H1 (cell line): ENCODE results near the gene ADGRV1. TPM values are rescaled to one million over a fixed set of nuclear protein-coding genes. Genes with fewer than 3 reads are reported as not detected.
A peak's percentile ranks its signal among the peaks of the same experiment; 100 is the strongest.

Experiments
- CTCF ChIA-PET: fragments of 300-600 bp; sonication (Branson Sonifier 250); formaldehyde crosslinking; loops from one replicate; lab custom pipeline; 2021; ENCODE audit not compliant: partially characterized antibody; lab: Charles Lee
- POLR2A ChIA-PET: fragments of 300-600 bp; sonication (Branson Sonifier 250); formaldehyde crosslinking; loops from one replicate; lab custom pipeline; 2021; ENCODE audit warnings: inconsistent platforms; ENCODE audit not compliant: partially characterized antibody; lab: Charles Lee
- DNase-seq, 2 experiments: peaks; one replicate each; pipeline versions ENCODE4 v3.0.0 to v3.0.0-alpha.2; 2010 to 2022; ENCODE audit warnings: low spot score in 2 of 2, low read depth in 1 of 2, mixed read lengths in 1 of 2
- FAIRE-seq: peaks from 2 replicates; lab custom pipeline; 2011; peaks lifted over from hg19 to GRCh38; lab: Jason Lieb, UNC
- H2AFZ ChIP-seq: 2 replicates; pipeline ENCODE4 v1.8.1; 2012; ENCODE audit warnings: low read length, inconsistent platforms
- H2AK5ac ChIP-seq: 2 replicates; pipeline ENCODE4 v1.6.1; 2013; ENCODE audit warnings: low read depth, low read length
- H2BK120ac ChIP-seq: replicated peaks from 2 replicates; pipeline ENCODE3; 2013; ENCODE audit warnings: low read depth, low read length, inconsistent platforms
- H2BK12ac ChIP-seq: 2 replicates; pipeline ENCODE4 v1.6.1; 2013; ENCODE audit warnings: low read depth, low read length
- H2BK15ac ChIP-seq: 2 replicates; pipeline ENCODE4 v1.6.1; 2013; ENCODE audit warnings: low read length
- H2BK20ac ChIP-seq: 2 replicates; pipeline ENCODE4 v1.6.1; 2013; ENCODE audit warnings: low read length
- H2BK5ac ChIP-seq: 2 replicates; pipeline ENCODE4 v1.6.1; 2013; ENCODE audit warnings: low read depth, low read length
- H3K14ac ChIP-seq: 2 replicates; pipeline ENCODE4 v1.6.1; 2013; ENCODE audit warnings: inconsistent platforms; ENCODE audit not compliant: insufficient read length
- H3K18ac ChIP-seq: 2 replicates; pipeline ENCODE4 v1.6.1; 2013; ENCODE audit warnings: low read length; ENCODE audit errors: extremely low read depth
- H3K23ac ChIP-seq: 2 replicates; pipeline ENCODE4 v1.6.1; 2013; ENCODE audit warnings: inconsistent platforms; ENCODE audit not compliant: insufficient read length
- H3K23me2 ChIP-seq: 2 replicates; pipeline ENCODE4 v1.6.1; 2013; ENCODE audit warnings: low read depth, low read length
- H3K27ac ChIP-seq: 2 replicates; pipeline ENCODE4 v1.6.1; 2011; ENCODE audit warnings: low read depth, low read length, inconsistent platforms
- H3K27me3 ChIP-seq, 4 experiments: replicated peaks in 1 of 4; 1 replicate in 1 of 4; 2 replicates in 3 of 4; pipeline versions ENCODE4 v1.6.1 to v1.8.1; 2011 to 2013; ENCODE audit warnings: low read length in 3 of 4, mild to moderate bottlenecking in 3 of 4, inconsistent platforms in 2 of 4, mixed read lengths in 2 of 4, moderate library complexity in 1 of 4; ENCODE audit not compliant: control insufficient read depth in 3 of 4, insufficient read depth in 3 of 4; ENCODE audit errors: extremely low read depth in 1 of 4
- H3K36me3 ChIP-seq, 4 experiments: 2 replicates each; pipeline versions ENCODE4 v1.6.1 to v1.8.1; 2011 to 2013; ENCODE audit warnings: mild to moderate bottlenecking in 4 of 4, low read length in 3 of 4, moderate library complexity in 2 of 4, control low read depth in 1 of 4, inconsistent platforms in 1 of 4; ENCODE audit not compliant: insufficient read depth in 4 of 4, control insufficient read depth in 2 of 4
- H3K4ac ChIP-seq: replicated peaks from 2 replicates; pipeline ENCODE3; 2013; ENCODE audit warnings: low read length, low read depth, mixed read lengths, inconsistent platforms; ENCODE audit not compliant: insufficient read length
- H3K4me1 ChIP-seq, 4 experiments: replicated peaks in 1 of 4; 1 replicate in 1 of 4; 2 replicates in 3 of 4; pipeline versions ENCODE4 v1.6.1 to v1.8.1; 2011 to 2013; ENCODE audit warnings: low read length in 3 of 4, inconsistent platforms in 2 of 4, mixed read lengths in 1 of 4; ENCODE audit not compliant: insufficient read depth in 4 of 4, control insufficient read depth in 3 of 4
- H3K4me2 ChIP-seq, 2 experiments: 2 replicates each; pipeline versions ENCODE4 v1.6.1 to v1.8.1; 2011 to 2013; ENCODE audit warnings: low read depth in 2 of 2, low read length in 2 of 2, control low read depth in 1 of 2, inconsistent platforms in 1 of 2, mild to moderate bottlenecking in 1 of 2; ENCODE audit not compliant: insufficient read depth in 1 of 2
- H3K4me3 ChIP-seq, 4 experiments: fragments of 200-600, 300-600 bp in 1 of 4; sonication (generic), shearing (Covaris generic), sonication (Bioruptor Twin) in 1 of 4; 2 replicates each; pipeline versions ENCODE4 v1.5.1 to v1.8.1; 2011 to 2016; ENCODE audit warnings: low read length in 4 of 4, low read depth in 3 of 4, control low read depth in 2 of 4, inconsistent platforms in 2 of 4, mild to moderate bottlenecking in 2 of 4, mixed read lengths in 1 of 4, moderate library complexity in 1 of 4; ENCODE audit not compliant: insufficient read depth in 2 of 4; ENCODE audit errors: extremely low read depth in 1 of 4
- H3K56ac ChIP-seq: replicated peaks from 2 replicates; pipeline ENCODE3; 2013; ENCODE audit warnings: low read depth, mild to moderate bottlenecking, mixed read lengths, low read length, inconsistent platforms; ENCODE audit not compliant: insufficient read length
- H3K79me1 ChIP-seq: 2 replicates; pipeline ENCODE4 v1.6.1; 2013; ENCODE audit warnings: low read depth, low read length, control low read depth
- H3K79me2 ChIP-seq, 2 experiments: 2 replicates each; pipeline versions ENCODE4 v1.6.1 to v1.8.1; 2012 to 2013; ENCODE audit warnings: low read length in 2 of 2, mild to moderate bottlenecking in 2 of 2, inconsistent platforms in 1 of 2; ENCODE audit not compliant: insufficient read depth in 2 of 2, control insufficient read depth in 1 of 2
- H3K9ac ChIP-seq, 4 experiments: replicated peaks in 1 of 4; 1 replicate in 1 of 4; 2 replicates in 3 of 4; pipeline versions ENCODE4 v1.6.1 to v1.8.1; 2011 to 2013; ENCODE audit warnings: low read depth in 3 of 4, low read length in 3 of 4, control low read depth in 2 of 4, mild to moderate bottlenecking in 2 of 4, moderate library complexity in 2 of 4, inconsistent platforms in 1 of 4; ENCODE audit errors: extremely low read depth in 1 of 4
- H3K9me3 ChIP-seq, 2 experiments: 2 replicates each; pipeline versions ENCODE4 v1.6.1 to v1.8.1; 2012 to 2013; ENCODE audit warnings: mild to moderate bottlenecking in 2 of 2, moderate library complexity in 2 of 2, control low read depth in 1 of 2, inconsistent platforms in 1 of 2, low read depth in 1 of 2, low read length in 1 of 2, mixed read lengths in 1 of 2; ENCODE audit not compliant: insufficient read depth in 2 of 2
- H4K20me1 ChIP-seq, 2 experiments: replicated peaks in 1 of 2; 2 replicates each; pipeline versions ENCODE3 to v1.8.1; 2011 to 2013; ENCODE audit warnings: inconsistent platforms in 2 of 2, low read length in 2 of 2, mild to moderate bottlenecking in 1 of 2; ENCODE audit not compliant: insufficient read depth in 2 of 2, control insufficient read depth in 1 of 2
- H4K5ac ChIP-seq: 2 replicates; pipeline ENCODE4 v1.6.1; 2013; ENCODE audit warnings: low read length, low read depth, mixed read lengths, inconsistent platforms; ENCODE audit not compliant: insufficient read length
- H4K8ac ChIP-seq: 2 replicates; pipeline ENCODE4 v1.8.0; 2013; ENCODE audit warnings: mild to moderate bottlenecking, moderate library complexity, low read length, inconsistent platforms; ENCODE audit not compliant: insufficient read depth; ENCODE audit errors: extremely low read depth
- H4K91ac ChIP-seq: replicated peaks from 2 replicates; pipeline ENCODE3; 2013; ENCODE audit warnings: low read length, mixed read lengths, inconsistent platforms; ENCODE audit not compliant: insufficient read length
- SIN3A ChIP-seq, 2 experiments: IDR thresholded peaks in 1 of 2; conservative IDR thresholded peaks in 1 of 2; 2 replicates each; pipeline ENCODE4 v1.6.1; 2011 to 2012; ENCODE audit warnings: low read length in 2 of 2, improper control_type of control experiment in 1 of 2, low read depth in 1 of 2, mild to moderate bottlenecking in 1 of 2
- ZNF274 ChIP-seq: IDR thresholded peaks from 2 replicates; pipeline ENCODE4 v1.7.0; 2012; ENCODE audit warnings: low read length, borderline replicate concordance; ENCODE audit errors: extremely low read depth
- WGBS, 2 experiments: shearing (Covaris generic) in 1 of 2; methylation state at CpG; one replicate each; pipeline versions ENCODE4 v1.1.6 to v1.1.7; 2013 to 2015; ENCODE audit warnings: low lambda C conversion rate in 2 of 2, mixed read lengths in 2 of 2, inconsistent platforms in 1 of 2, low coverage in 1 of 2, missing lambda C conversion rate in 1 of 2; ENCODE audit not compliant: insufficient replicate concordance in 2 of 2, insufficient coverage in 1 of 2, insufficient read length in 1 of 2; ENCODE audit errors: extremely low coverage in 1 of 2, missing lambda C conversion rate in 1 of 2; 5-methylcytosine and 5-hydroxymethylcytosine counted together
- polyA plus RNA-seq, 7 experiments: library from polyadenylated mRNA; depleted of rRNA in 3 of 7; stranded (reverse) in 5 of 7; unstranded in 2 of 7; fragments of >200 nt in 5 of 7; fragments of 200-250 nt in 2 of 7; gene quantifications; 1 replicate in 5 of 7; 2 replicates in 1 of 7; 4 replicates in 1 of 7; pipeline versions ENCODE4 v1.2.1 to v1.2.3, GENCODE V29; 2011 to 2013; ENCODE audit warnings: missing spikeins in 2 of 7, mixed read lengths in 2 of 7
- total RNA-seq: library from RNA; stranded (reverse); fragmentation: NEBNext Ultra II Directional; extraction: Animal tissue kit (Norgen Biotek cat#: 25700); gene quantifications from 2 replicates; pipeline ENCODE4 v1.2.1, GENCODE V29; 2021
- TF ChIP-seq, protein P1 (sequence below): IDR thresholded peaks from 2 replicates; pipeline ENCODE4 v1.6.1; 2012; ENCODE audit warnings: low read length, inconsistent platforms

Gene ADGRV1
- total and polyA plus RNA-seq, 2 of the 8 experiments (the other 6 are each of a cell fraction or from before 2014, with no cell fraction given): 53.1 to 62.2 TPM

DNA sequence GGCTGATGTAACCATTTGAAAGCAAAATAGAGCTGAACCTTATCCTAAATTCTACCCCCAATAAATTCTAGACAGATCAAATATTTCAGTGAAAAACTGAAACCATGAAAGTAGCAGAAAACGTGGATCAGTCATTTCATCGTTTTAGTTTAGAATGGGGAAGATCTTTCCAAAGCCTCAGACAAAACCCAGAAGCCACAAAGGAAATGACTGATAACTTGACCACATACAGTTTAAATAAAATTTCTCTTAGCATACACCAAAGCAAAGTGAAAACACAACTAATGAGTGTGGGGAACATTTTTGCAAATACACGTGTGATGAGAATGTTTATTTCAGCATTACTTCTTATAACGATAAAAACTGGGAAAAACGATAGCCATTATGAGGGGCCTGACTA, 284.8 kb downstream of the ADGRV1 start:
- Histone ChIP-seq H4K91ac (no peak overlapping the region), H3K9me3 (peaks cover 0 to 2% of the 10 kb centered on the region in 2 experiments; a peak in 1 of 4 replicates), H3K27ac (no peak overlapping the region), H3K23ac (no peak overlapping the region), H3K23me2 (no peaks in the 10 kb centered on the region), H4K5ac (no peak overlapping the region), H4K20me1 (no peaks in the 10 kb centered on the region), H3K79me1 (no peaks in the 10 kb centered on the region), H3K4me3 (no peak overlapping the region), H3K4ac (no peak overlapping the region), H4K8ac (no peak overlapping the region), H2AFZ (no peak overlapping the region), H3K9ac (no peak overlapping the region), H3K27me3 (no peaks in the 10 kb centered on the region), H2BK20ac (no peak overlapping the region), H3K36me3 (peaks cover 0 to 13% (median 7%) of the 10 kb centered on the region in 4 experiments; a peak in 5 of 8 replicates), H3K4me2 (no peak overlapping the region), H2BK120ac (no peak overlapping the region), H2BK5ac (no peak overlapping the region), H3K14ac (no peak overlapping the region), H2BK12ac (no peak overlapping the region), H3K18ac (no peak overlapping the region), H2AK5ac (no peak overlapping the region), H3K79me2 (no peaks in the 10 kb centered on the region; a peak in 1 of 4 replicates), H3K4me1 (no peaks in the 10 kb centered on the region), H2BK15ac (no peak overlapping the region), H3K56ac (no peak overlapping the region)
- peak; percentile 42 for FAIRE-seq
- TF ChIP-seq, protein P1, sequence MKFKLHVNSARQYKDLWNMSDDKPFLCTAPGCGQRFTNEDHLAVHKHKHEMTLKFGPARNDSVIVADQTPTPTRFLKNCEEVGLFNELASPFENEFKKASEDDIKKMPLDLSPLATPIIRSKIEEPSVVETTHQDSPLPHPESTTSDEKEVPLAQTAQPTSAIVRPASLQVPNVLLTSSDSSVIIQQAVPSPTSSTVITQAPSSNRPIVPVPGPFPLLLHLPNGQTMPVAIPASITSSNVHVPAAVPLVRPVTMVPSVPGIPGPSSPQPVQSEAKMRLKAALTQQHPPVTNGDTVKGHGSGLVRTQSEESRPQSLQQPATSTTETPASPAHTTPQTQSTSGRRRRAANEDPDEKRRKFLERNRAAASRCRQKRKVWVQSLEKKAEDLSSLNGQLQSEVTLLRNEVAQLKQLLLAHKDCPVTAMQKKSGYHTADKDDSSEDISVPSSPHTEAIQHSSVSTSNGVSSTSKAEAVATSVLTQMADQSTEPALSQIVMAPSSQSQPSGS: no peak
- TF ChIP-seq ZNF274 (no peak), SIN3A (conservative IDR thresholded peaks at IDR 0.05 in 1 of 2, IDR thresholded peaks at IDR 0.05 in 1 of 2; ENCODE audit: low read depth in 1 of 2, low read length in 2 of 2) (no peak)
- POLR2A ChIA-PET: no interaction called here
- WGBS, 2 experiments: 91% methylated on average over 5 of the region's 5 CpGs; no CpG with 5 or more reads in 1 of the 2 experiments
- CTCF ChIA-PET: no interaction called here
- DNase-seq: no peak
